GM23248 (cell line): ENCODE measurements around the gene SEC24C. TPM values are rescaled to one million over a fixed set of nuclear protein-coding genes. Genes with fewer than 3 reads are reported as not detected.

Experiments used
- DNase-seq: peaks from one replicate; pipeline ENCODE4 v3.0.0-alpha.2; 2015
- H2AFZ ChIP-seq: fragments of 200-600 bp; sonication (generic); 2 replicates; pipeline ENCODE4 v1.6.1; 2016; ENCODE audit warnings: antibody characterized with exemption
- H3F3A ChIP-seq: fragments of 200-600 bp; sonication (generic); 2 replicates; pipeline ENCODE4 v1.6.1; 2016; ENCODE audit warnings: mild to moderate bottlenecking, antibody characterized with exemption, mixed run types; ENCODE audit not compliant: insufficient read depth
- H3K27ac ChIP-seq: fragments of 200-600 bp; sonication (generic); 2 replicates; pipeline ENCODE4 v1.5.1; 2016; ENCODE audit warnings: mild to moderate bottlenecking
- H3K27me3 ChIP-seq: fragments of 200-600 bp; sonication (generic); replicated peaks from 2 replicates; pipeline ENCODE4 v1.6.1; 2016; ENCODE audit warnings: mild to moderate bottlenecking; ENCODE audit not compliant: insufficient read depth
- H3K36me3 ChIP-seq: fragments of 200-600 bp; sonication (generic); 2 replicates; pipeline ENCODE4 v1.6.1; 2016; ENCODE audit warnings: low read depth, mild to moderate bottlenecking
- H3K4me1 ChIP-seq: fragments of 200-600 bp; sonication (generic); 2 replicates; pipeline ENCODE4 v1.6.1; 2016; ENCODE audit warnings: mild to moderate bottlenecking; ENCODE audit not compliant: insufficient read depth
- H3K4me2 ChIP-seq: fragments of 200-600 bp; sonication (generic); one replicate; pipeline ENCODE4 v1.6.1; 2016; ENCODE audit warnings: mild to moderate bottlenecking; ENCODE audit not compliant: unreplicated experiment
- H3K4me3 ChIP-seq: fragments of 200-600 bp; sonication (generic); 2 replicates; pipeline ENCODE4 v1.5.1; 2016; ENCODE audit warnings: mild to moderate bottlenecking
- H3K79me2 ChIP-seq: fragments of 200-600 bp; sonication (generic); 2 replicates; pipeline ENCODE4 v1.6.1; 2016; ENCODE audit warnings: mild to moderate bottlenecking; ENCODE audit not compliant: insufficient read depth
- H3K9ac ChIP-seq: fragments of 200-600 bp; sonication (generic); 2 replicates; pipeline ENCODE4 v1.6.1; 2016; ENCODE audit warnings: mild to moderate bottlenecking
- H3K9me2 ChIP-seq: fragments of 200-600 bp; sonication (generic); 2 replicates; pipeline ENCODE4 v1.6.1; 2016; ENCODE audit warnings: mixed run types, mild to moderate bottlenecking, moderate library complexity; ENCODE audit not compliant: insufficient read depth
- H3K9me3 ChIP-seq: fragments of 200-600 bp; sonication (generic); one replicate; pipeline ENCODE4 v1.6.1; 2017; ENCODE audit warnings: low read depth
- H4K20me1 ChIP-seq: fragments of 200-600 bp; sonication (generic); 2 replicates; pipeline ENCODE4 v1.6.0; 2016; ENCODE audit not compliant: insufficient read depth
- EZH2 ChIP-seq: fragments of 200-600 bp; sonication (generic); IDR thresholded peaks from 2 replicates; pipeline ENCODE4 v1.6.1; 2018; ENCODE audit warnings: antibody characterized with exemption, mild to moderate bottlenecking; ENCODE audit not compliant: insufficient read depth, poor library complexity, severe bottlenecking
- EZH2phosphoT487 ChIP-seq: fragments of 200-600 bp; sonication (generic); IDR thresholded peaks from 2 replicates; pipeline ENCODE4 v1.6.1; 2018; ENCODE audit warnings: antibody characterized with exemption, moderate library complexity, mild to moderate bottlenecking, low read depth; ENCODE audit not compliant: insufficient read depth
- WGBS, 2 experiments: methylation state at CpG; one replicate each; pipeline ENCODE4 v1.1.6; 2015 to 2017; ENCODE audit warnings: low lambda C conversion rate in 2 of 2, low coverage in 1 of 2; ENCODE audit errors: missing lambda C conversion rate in 2 of 2; 5-methylcytosine and 5-hydroxymethylcytosine counted together
- in situ Hi-C: fragments of 300-500 bp; cut with MboI; formaldehyde crosslinking; loops from 2 replicates; pipeline ENCODE4 v1.15.0; 2020
- polyA plus RNA-seq: library from polyadenylated mRNA; unstranded; fragments of >200 nt; fragmentation: Nextera tagmentation; extraction: Ambion mirVana; gene quantifications from 2 replicates; pipeline ENCODE4 v1.2.1, GENCODE V29; 2016
- small RNA-seq: library from RNA; depleted of rRNA; stranded (forward); fragments of <200 nt; gene quantifications from one replicate; pipeline ENCODE3, GENCODE V24; 2014; ENCODE audit warnings: low read depth, low replicate concordance
- total RNA-seq: library from RNA; depleted of rRNA; stranded (reverse); fragments of >200 nt; shearing (Covaris generic); gene quantifications from 2 replicates; pipeline ENCODE4 v1.2.3, GENCODE V29; 2014; rRNA removed

The SEC24C gene
- total and polyA plus RNA-seq, 2 experiments from 2014 or later = 30.6 to 87.1 TPM

GRCh38 chr10:73819513-73820093 lies 75.4 kb downstream of the SEC24C start:
- Histone ChIP-seq H3F3A (peaks cover 22% of the 10 kb centered on the region), H2AFZ (no peak overlapping the region), H3K27me3 (no peaks in the 10 kb centered on the region), H3K27ac (no peak overlapping the region), H3K4me3 (no peak overlapping the region), H3K4me1 (peaks cover 23% of the 10 kb centered on the region), H3K9me2 (no peaks in the 10 kb centered on the region), H3K9me3 (no peaks in the 10 kb centered on the region), H3K79me2 (no peaks in the 10 kb centered on the region), H4K20me1 (no peaks in the 10 kb centered on the region), H3K36me3 (0 out of 2 replicates have a peak, but pooled peaks cover 5% of the 10 kb centered on the region), H3K9ac (no peak overlapping the region), H3K4me2 (no peak overlapping the region)
- DNase-seq = peak; percentile 40
- WGBS, 2 experiments = 87 to 89% methylated on average over 20 of the region's 20 CpGs
- in situ Hi-C loops = no loop called here
- TF ChIP-seq EZH2 = no peak
- TF ChIP-seq EZH2phosphoT487 = no peak

Small RNA genes lying within 50 kb of the gene (small RNA-seq; reads per million reads assigned to genes)
- gene AC022400.4 (not detected), gene AC022400.9 (not detected), gene RNA5SP320 (not detected), gene ZSWIM8-AS1 (not detected)

Other genes with a start within 250 kb of the SEC24C start
- gene PPP3CB, start 248.3 kb upstream of the SEC24C start, total RNA-seq = 29.5 and 37.6 TPM in 2 replicates
- gene PPP3CB, start 248.3 kb upstream of the SEC24C start, polyA plus RNA-seq = 21.2 and 23.7 TPM in 2 replicates
- 4.2 and 18.5 TPM in 2 replicates for gene USP54, start 153.0 kb upstream of the SEC24C start, total RNA-seq
- gene USP54, start 153.0 kb upstream of the SEC24C start, polyA plus RNA-seq = 4.0 and 6.8 TPM in 2 replicates
- 0.32 TPM in 1 of 2 replicates, not detected in the other for gene MYOZ1, start 102.9 kb upstream of the SEC24C start, total RNA-seq
- 0.39 and 0.44 TPM in 2 replicates for gene MYOZ1, start 102.9 kb upstream of the SEC24C start, polyA plus RNA-seq
- 0.11 TPM in 1 of 2 replicates, not detected in the other for gene SYNPO2L, start 88.3 kb upstream of the SEC24C start, total RNA-seq
- 0.33 and 0.34 TPM in 2 replicates for gene SYNPO2L, start 88.3 kb upstream of the SEC24C start, polyA plus RNA-seq
- gene AGAP5, start 46.3 kb upstream of the SEC24C start, total RNA-seq = 2.1 and 3.9 TPM in 2 replicates
- gene AGAP5, start 46.3 kb upstream of the SEC24C start, polyA plus RNA-seq = 0.75 and 0.80 TPM in 2 replicates
- gene CHCHD1, start 37.7 kb downstream of the SEC24C start, total RNA-seq = 23.1 and 26.9 TPM in 2 replicates
- gene CHCHD1, start 37.7 kb downstream of the SEC24C start, polyA plus RNA-seq = 66.3 and 73.0 TPM in 2 replicates
- 44.4 and 61.5 TPM in 2 replicates for gene ZSWIM8, start 41.2 kb downstream of the SEC24C start, total RNA-seq
- gene ZSWIM8, start 41.2 kb downstream of the SEC24C start, polyA plus RNA-seq = 24.3 and 25.5 TPM in 2 replicates
- gene NDST2, start 67.2 kb downstream of the SEC24C start, total RNA-seq = 26.8 and 50.0 TPM in 2 replicates
- gene NDST2, start 67.2 kb downstream of the SEC24C start, polyA plus RNA-seq = 27.4 and 30.9 TPM in 2 replicates
- 25.7 and 29.1 TPM in 2 replicates for gene CAMK2G, start 130.2 kb downstream of the SEC24C start, total RNA-seq
- 24.3 and 28.2 TPM in 2 replicates for gene CAMK2G, start 130.2 kb downstream of the SEC24C start, polyA plus RNA-seq
- 13.3 and 13.8 TPM in 2 replicates for gene PLAU, start 166.8 kb downstream of the SEC24C start, total RNA-seq
- gene PLAU, start 166.8 kb downstream of the SEC24C start, polyA plus RNA-seq = 26.0 and 26.1 TPM in 2 replicates